T-helper 1 cell treated with Interleukin-12 subunit alpha and Interleukin-12 subunit beta and Interleukin-4 antibody, amounts not matched to agents 30 μg/mL and 1 μg/mL, for 36 hours (primary cell): Measurements from ENCODE around the gene HECW1.

Source experiments
- H3K27ac Mint-ChIP-seq: one replicate; pipeline ENCODE4 v1.8.0; 2021; ENCODE audit warnings: mild to moderate bottlenecking, mixed read lengths
- H3K27me3 Mint-ChIP-seq: one replicate; pipeline ENCODE4 v1.8.0; 2021; ENCODE audit warnings: low read depth, mixed read lengths
- H3K36me3 Mint-ChIP-seq: one replicate; pipeline ENCODE4 v1.8.0; 2021; ENCODE audit warnings: low read depth, mixed read lengths
- H3K4me1 Mint-ChIP-seq: one replicate; pipeline ENCODE4 v1.8.0; 2021; ENCODE audit warnings: low read depth, mixed read lengths
- H3K4me3 Mint-ChIP-seq: one replicate; pipeline ENCODE4 v1.8.0; 2021; ENCODE audit warnings: mild to moderate bottlenecking, moderate library complexity, mixed read lengths
- H3K9me3 Mint-ChIP-seq: one replicate; pipeline ENCODE4 v1.8.0; 2021; ENCODE audit warnings: mixed read lengths

Gene HECW1

GRCh38 chr7:43220250-43220649, 107.8 kb downstream of the HECW1 start:
- no peak overlapping the region for H3K27ac Mint-ChIP-seq
- H3K27me3 Mint-ChIP-seq, result no peaks in the 10 kb centered on the region
- no peaks in the 10 kb centered on the region for H3K36me3 Mint-ChIP-seq

GRCh38 chr7:43220742-43221141, 108.3 kb downstream of the HECW1 start:
- H3K36me3 Mint-ChIP-seq, result no peaks in the 10 kb centered on the region
- H3K9me3 Mint-ChIP-seq, result no peaks in the 10 kb centered on the region
- no peaks in the 10 kb centered on the region for H3K27me3 Mint-ChIP-seq

More at GRCh38 chr7:43220250-43220649, 107.8 kb downstream of the HECW1 start:
- H3K9me3 Mint-ChIP-seq, result no peaks in the 10 kb centered on the region
- no peak overlapping the region for H3K4me3 Mint-ChIP-seq
- no peaks in the 10 kb centered on the region for H3K4me1 Mint-ChIP-seq

DNA sequence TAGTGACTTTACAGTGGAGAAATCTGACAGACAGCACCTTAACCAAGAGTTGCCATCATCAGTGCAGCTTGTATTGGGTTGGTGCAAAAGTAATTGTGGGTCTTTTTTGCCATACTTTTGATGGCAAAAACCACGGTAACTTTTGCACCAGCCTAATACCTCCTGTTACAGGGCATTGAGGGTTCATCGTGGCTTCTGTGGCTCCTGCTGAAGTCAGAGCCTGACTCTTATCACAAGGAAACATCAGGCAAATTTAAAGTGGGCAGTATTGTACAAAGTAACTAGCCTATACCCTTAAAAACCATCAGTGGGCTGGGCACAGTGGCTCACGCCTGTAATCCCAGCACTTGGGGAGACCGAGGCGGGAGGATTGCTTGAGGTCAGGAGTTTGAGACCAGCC, 117.4 kb downstream of the HECW1 start:
- Mint-ChIP-seq H3K4me3 (no peak overlapping the region), H3K27me3 (peaks cover 29% of the 10 kb centered on the region), H3K27ac (no peak overlapping the region), H3K36me3 (no peaks in the 10 kb centered on the region), H3K4me1 (no peaks in the 10 kb centered on the region), H3K9me3 (no peaks in the 10 kb centered on the region)

More at GRCh38 chr7:43220742-43221141, 108.3 kb downstream of the HECW1 start:
- H3K4me1 Mint-ChIP-seq, result no peaks in the 10 kb centered on the region
- no peak overlapping the region for H3K4me3 Mint-ChIP-seq
- H3K27ac Mint-ChIP-seq, result no peak overlapping the region

GRCh38 chr7:43232366-43232765, 119.9 kb downstream of the HECW1 start:
- peaks cover 24% of the 10 kb centered on the region for H3K27me3 Mint-ChIP-seq
- no peak overlapping the region for H3K4me3 Mint-ChIP-seq
- no peaks in the 10 kb centered on the region for H3K9me3 Mint-ChIP-seq
- H3K4me1 Mint-ChIP-seq, result no peaks in the 10 kb centered on the region
- no peak overlapping the region for H3K27ac Mint-ChIP-seq
- H3K36me3 Mint-ChIP-seq, result no peaks in the 10 kb centered on the region

DNA sequence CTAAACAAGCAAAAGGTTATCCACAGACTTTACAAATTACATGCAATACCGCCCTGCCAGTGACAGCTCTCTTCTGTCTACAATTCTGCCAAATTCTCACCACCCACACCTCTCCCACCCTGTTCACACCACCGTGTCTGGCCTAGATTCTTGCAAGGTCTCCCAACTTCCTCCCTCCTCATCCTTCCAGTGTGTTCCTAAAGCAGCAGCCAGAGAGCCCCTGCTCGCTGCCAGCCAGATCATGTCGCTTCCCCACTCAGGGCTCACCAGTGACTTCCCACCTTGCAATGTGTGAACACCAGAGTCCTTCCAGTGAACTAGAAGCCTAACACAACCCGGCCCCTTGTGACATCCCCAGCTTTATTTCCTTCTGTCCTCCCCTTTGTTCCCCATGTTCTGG, 121.6 kb downstream of the HECW1 start:
- Mint-ChIP-seq H3K4me1 (no peaks in the 10 kb centered on the region), H3K27ac (no peak overlapping the region), H3K9me3 (no peaks in the 10 kb centered on the region), H3K27me3 (peaks cover 16% of the 10 kb centered on the region), H3K36me3 (no peaks in the 10 kb centered on the region), H3K4me3 (no peak overlapping the region)

GRCh38 chr7:43234968-43235367, 122.5 kb downstream of the HECW1 start:
- H3K4me1 Mint-ChIP-seq, result no peaks in the 10 kb centered on the region
- H3K27me3 Mint-ChIP-seq, result peaks cover 13% of the 10 kb centered on the region
- H3K4me3 Mint-ChIP-seq, result no peak overlapping the region
- no peaks in the 10 kb centered on the region for H3K9me3 Mint-ChIP-seq
- H3K36me3 Mint-ChIP-seq, result no peaks in the 10 kb centered on the region
- H3K27ac Mint-ChIP-seq, result no peak overlapping the region

- Mint-ChIP-seq H3K4me1 (no peaks in the 10 kb centered on the region), H3K9me3 (no peaks in the 10 kb centered on the region), H3K36me3 (no peaks in the 10 kb centered on the region), H3K27ac (no peak overlapping the region), H3K27me3 (no peaks in the 10 kb centered on the region), H3K4me3 (no peak overlapping the region)
Measured at GRCh38 chr7:43240565-43240964, 128.1 kb downstream of the HECW1 start.

- Mint-ChIP-seq H3K27ac (no peak overlapping the region), H3K4me3 (no peak overlapping the region), H3K36me3 (no peaks in the 10 kb centered on the region), H3K27me3 (no peaks in the 10 kb centered on the region), H3K9me3 (no peaks in the 10 kb centered on the region), H3K4me1 (no peaks in the 10 kb centered on the region)
Measured at GRCh38 chr7:43242628-43243255, 130.3 kb downstream of the HECW1 start.

GRCh38 chr7:43244232-43244631, 131.8 kb downstream of the HECW1 start:
- no peak overlapping the region for H3K27ac Mint-ChIP-seq

GRCh38 chr7:43244784-43245183, 132.3 kb downstream of the HECW1 start:
- no peaks in the 10 kb centered on the region for H3K27me3 Mint-ChIP-seq
- H3K9me3 Mint-ChIP-seq, result no peaks in the 10 kb centered on the region
- no peaks in the 10 kb centered on the region for H3K36me3 Mint-ChIP-seq
- no peak overlapping the region for H3K27ac Mint-ChIP-seq
- H3K4me1 Mint-ChIP-seq, result no peaks in the 10 kb centered on the region
- no peak overlapping the region for H3K4me3 Mint-ChIP-seq

More at GRCh38 chr7:43244232-43244631, 131.8 kb downstream of the HECW1 start:
- Mint-ChIP-seq H3K36me3 (no peaks in the 10 kb centered on the region), H3K9me3 (no peaks in the 10 kb centered on the region), H3K27me3 (no peaks in the 10 kb centered on the region), H3K4me1 (no peaks in the 10 kb centered on the region), H3K4me3 (no peak overlapping the region)

- no peaks in the 10 kb centered on the region for H3K9me3 Mint-ChIP-seq
- H3K27me3 Mint-ChIP-seq, result peaks cover 5% of the 10 kb centered on the region
Measured at GRCh38 chr7:43247757-43248156, 135.3 kb downstream of the HECW1 start.

DNA sequence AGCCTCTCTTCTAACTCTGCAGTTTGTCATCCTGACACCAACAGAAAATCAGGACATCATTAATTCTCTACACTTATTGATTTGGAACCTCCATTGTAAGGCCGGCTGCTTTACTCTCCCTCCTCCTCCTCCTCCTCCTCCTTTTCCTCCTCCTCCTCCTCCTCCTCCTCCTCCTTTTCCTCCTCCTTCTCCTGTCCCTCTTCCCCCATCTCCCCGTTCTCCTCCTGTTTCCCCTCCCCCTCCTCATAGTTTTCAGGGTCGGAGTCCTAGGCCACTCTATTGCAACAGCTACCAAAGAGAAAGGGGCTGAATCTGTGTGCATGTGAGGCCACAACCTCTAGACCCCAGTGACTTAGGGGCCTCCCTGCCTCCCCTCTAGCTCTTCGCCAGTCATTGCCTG, 136.1 kb downstream of the HECW1 start:
- H3K36me3 Mint-ChIP-seq, result no peaks in the 10 kb centered on the region
- H3K4me3 Mint-ChIP-seq, result no peak overlapping the region
- H3K27ac Mint-ChIP-seq, result no peak overlapping the region
- H3K4me1 Mint-ChIP-seq, result no peaks in the 10 kb centered on the region
- H3K27me3 Mint-ChIP-seq, result peaks cover 5% of the 10 kb centered on the region
- no peaks in the 10 kb centered on the region for H3K9me3 Mint-ChIP-seq

More at GRCh38 chr7:43247757-43248156, 135.3 kb downstream of the HECW1 start:
- Mint-ChIP-seq H3K4me1 (no peaks in the 10 kb centered on the region), H3K36me3 (no peaks in the 10 kb centered on the region), H3K27ac (no peak overlapping the region), H3K4me3 (no peak overlapping the region)

DNA sequence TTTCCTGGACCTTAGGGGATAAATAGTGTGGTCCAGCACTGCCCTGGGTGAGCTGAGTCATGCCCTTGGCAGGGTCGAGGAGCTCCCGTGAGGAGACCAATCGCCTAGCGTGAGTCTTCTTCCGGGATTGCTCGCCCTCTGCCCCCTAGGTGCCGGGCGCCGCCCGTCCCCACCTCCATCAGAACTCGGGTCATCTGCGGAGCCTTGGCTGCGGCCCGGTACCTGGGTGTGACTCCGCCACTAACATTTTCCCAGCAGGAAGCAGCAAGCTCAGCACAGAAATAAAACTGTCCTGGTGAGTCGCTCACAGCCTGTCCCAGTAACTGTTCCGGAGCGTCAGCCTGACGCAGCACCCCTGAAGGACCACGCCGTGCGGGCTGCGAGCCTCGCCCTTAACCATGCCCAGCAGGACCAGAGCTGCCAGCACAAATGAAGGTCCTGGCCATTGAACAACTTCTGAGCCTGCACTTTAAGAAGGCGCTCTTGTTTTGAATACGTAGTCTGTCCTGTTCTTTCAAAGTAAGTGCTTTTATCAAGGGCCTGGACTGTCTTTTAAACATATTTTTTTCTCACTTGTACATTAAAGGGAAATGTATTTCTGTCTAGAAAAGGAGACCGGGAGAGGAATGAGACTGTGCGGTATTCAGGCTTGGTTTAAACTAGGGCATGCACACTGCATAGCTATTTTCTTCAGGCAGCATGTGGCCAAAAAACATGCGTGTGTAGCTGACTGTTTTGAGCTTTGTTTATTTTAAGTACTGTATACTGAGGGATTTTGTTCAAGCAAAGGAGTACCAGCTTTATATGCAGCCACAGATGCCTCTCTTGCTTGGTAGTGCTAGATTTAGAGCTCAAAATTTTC, 136.7 kb downstream of the HECW1 start:
- Mint-ChIP-seq H3K9me3 (no peaks in the 10 kb centered on the region), H3K4me3 (no peak overlapping the region), H3K36me3 (no peaks in the 10 kb centered on the region), H3K4me1 (no peaks in the 10 kb centered on the region), H3K27ac (no peak overlapping the region), H3K27me3 (peaks cover 5% of the 10 kb centered on the region)

GRCh38 chr7:43249823-43250145, 137.3 kb downstream of the HECW1 start:
- Mint-ChIP-seq H3K9me3 (no peaks in the 10 kb centered on the region), H3K4me3 (no peak overlapping the region), H3K27ac (no peak overlapping the region), H3K36me3 (no peaks in the 10 kb centered on the region), H3K27me3 (peaks cover 5% of the 10 kb centered on the region), H3K4me1 (no peaks in the 10 kb centered on the region)
